ENCODE data around the gene NKAIN4.

The NKAIN4 gene

DNA sequence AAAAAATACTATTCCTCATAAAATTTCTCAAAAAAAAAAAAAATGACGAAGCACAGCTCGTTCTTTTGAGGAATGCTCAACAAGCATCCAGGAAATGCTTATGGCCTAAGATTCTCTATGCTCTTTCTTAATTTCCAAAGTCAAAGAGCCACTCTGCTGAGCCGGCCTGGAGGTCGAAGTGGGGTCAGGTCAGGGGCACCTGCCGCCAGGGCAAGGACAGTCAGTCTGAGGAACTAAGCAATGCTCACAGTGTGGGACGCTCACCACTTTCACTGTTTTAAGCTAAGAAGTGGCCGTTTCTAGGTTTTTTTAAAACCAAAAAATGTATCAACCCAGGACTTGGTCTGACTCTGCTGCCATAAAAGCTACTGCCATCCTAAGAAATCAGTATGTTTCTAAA, 55.7 kb downstream of the NKAIN4 start:
- Histone ChIP-seq H3K27me3 (replicated peaks; ENCODE audit: insufficient read depth, low read length) (no peaks in the 10 kb centered on the region), H3K4me3 (ENCODE audit: low read length) (no peak overlapping the region), H3K27ac (ENCODE audit: low read length) (no peak overlapping the region), H2AFZ (ENCODE audit: low read length) (no peak overlapping the region), H3F3A (ENCODE audit: insufficient read depth, low read length) (no peaks in the 10 kb centered on the region), H3K9me2 (replicated peaks; ENCODE audit: insufficient read depth, low read length) (no peaks in the 10 kb centered on the region), H3K9ac (ENCODE audit: low read length) (no peak overlapping the region), H3K9me3 (replicated peaks; ENCODE audit: insufficient read depth, low read length) (no peaks in the 10 kb centered on the region), H3K4me2 (ENCODE audit: low read depth, low read length) (no peak overlapping the region), H4K20me1 (ENCODE audit: insufficient read depth, low read length) (peaks cover 39% of the 10 kb centered on the region), H3K36me3 (replicated peaks; ENCODE audit: insufficient read depth, low read length) (peaks cover 10% of the 10 kb centered on the region), H3K79me2 (ENCODE audit: low read length) (peaks cover 72% of the 10 kb centered on the region), H3K4me1 (ENCODE audit: low read length) (no peaks in the 10 kb centered on the region)
- no peak for TF ChIP-seq EZH2 (optimal IDR thresholded peaks at IDR 0.05; ENCODE audit: low read depth, low read length)
- no peak for TF ChIP-seq EZH2phosphoT487 (IDR thresholded peaks at IDR 0.05; ENCODE audit: low read length)
- TF ChIP-seq, protein P1, sequence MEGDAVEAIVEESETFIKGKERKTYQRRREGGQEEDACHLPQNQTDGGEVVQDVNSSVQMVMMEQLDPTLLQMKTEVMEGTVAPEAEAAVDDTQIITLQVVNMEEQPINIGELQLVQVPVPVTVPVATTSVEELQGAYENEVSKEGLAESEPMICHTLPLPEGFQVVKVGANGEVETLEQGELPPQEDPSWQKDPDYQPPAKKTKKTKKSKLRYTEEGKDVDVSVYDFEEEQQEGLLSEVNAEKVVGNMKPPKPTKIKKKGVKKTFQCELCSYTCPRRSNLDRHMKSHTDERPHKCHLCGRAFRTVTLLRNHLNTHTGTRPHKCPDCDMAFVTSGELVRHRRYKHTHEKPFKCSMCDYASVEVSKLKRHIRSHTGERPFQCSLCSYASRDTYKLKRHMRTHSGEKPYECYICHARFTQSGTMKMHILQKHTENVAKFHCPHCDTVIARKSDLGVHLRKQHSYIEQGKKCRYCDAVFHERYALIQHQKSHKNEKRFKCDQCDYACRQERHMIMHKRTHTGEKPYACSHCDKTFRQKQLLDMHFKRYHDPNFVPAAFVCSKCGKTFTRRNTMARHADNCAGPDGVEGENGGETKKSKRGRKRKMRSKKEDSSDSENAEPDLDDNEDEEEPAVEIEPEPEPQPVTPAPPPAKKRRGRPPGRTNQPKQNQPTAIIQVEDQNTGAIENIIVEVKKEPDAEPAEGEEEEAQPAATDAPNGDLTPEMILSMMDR (IDR thresholded peaks at IDR 0.05; ENCODE audit: low read length), result no peak
- DNase-seq, result no peak

DNA sequence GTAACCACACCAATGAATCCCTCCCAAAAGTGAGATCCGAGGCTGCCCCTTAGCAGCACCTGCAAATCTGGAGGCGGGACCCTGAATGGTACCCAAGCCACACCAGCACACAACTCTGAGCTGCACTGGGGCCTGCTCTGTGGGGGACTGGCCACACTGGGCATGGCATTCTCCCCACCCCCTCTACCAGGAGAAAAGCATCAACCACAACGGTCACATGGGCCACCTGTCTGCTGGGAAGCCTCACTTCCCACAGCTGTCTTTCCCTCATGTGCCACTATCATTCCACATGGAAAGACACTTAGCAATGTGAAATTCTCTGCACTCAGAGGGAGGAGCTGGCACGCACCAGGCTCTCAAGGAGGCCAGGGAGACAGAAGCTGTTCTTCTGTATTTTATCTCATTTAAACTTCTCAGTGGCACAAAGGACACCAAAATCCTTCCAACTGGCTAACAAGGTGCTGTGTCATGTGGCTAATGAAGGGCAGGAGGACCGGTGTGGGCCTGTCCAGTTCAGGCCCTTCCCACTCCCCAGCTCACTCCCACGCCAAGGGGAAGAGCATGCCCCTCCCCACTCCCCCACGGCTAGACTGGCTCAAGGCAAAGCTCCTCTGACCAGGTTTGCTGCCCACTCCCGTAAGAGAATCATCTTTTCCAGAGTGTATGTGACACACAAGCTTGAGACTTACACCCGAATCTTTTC, 57.3 kb downstream of the NKAIN4 start:
- Histone ChIP-seq H3K4me2 (ENCODE audit: low read depth, low read length) (no peak overlapping the region), H3K79me2 (ENCODE audit: low read length) (peaks cover 55% of the 10 kb centered on the region), H2AFZ (ENCODE audit: low read length) (no peak overlapping the region), H3K27me3 (replicated peaks; ENCODE audit: insufficient read depth, low read length) (no peaks in the 10 kb centered on the region), H3K9me2 (replicated peaks; ENCODE audit: insufficient read depth, low read length) (no peaks in the 10 kb centered on the region), H4K20me1 (ENCODE audit: insufficient read depth, low read length) (peaks cover 38% of the 10 kb centered on the region), H3K4me1 (ENCODE audit: low read length) (no peaks in the 10 kb centered on the region), H3K27ac (ENCODE audit: low read length) (no peak overlapping the region), H3K4me3 (ENCODE audit: low read length) (no peak overlapping the region), H3F3A (ENCODE audit: insufficient read depth, low read length) (no peaks in the 10 kb centered on the region), H3K9ac (ENCODE audit: low read length) (no peak overlapping the region), H3K9me3 (replicated peaks; ENCODE audit: insufficient read depth, low read length) (no peaks in the 10 kb centered on the region), H3K36me3 (replicated peaks; ENCODE audit: insufficient read depth, low read length) (peaks cover 10% of the 10 kb centered on the region; the same call in 1 of the 2 replicates)
- TF ChIP-seq, protein P1 (IDR thresholded peaks at IDR 0.05; ENCODE audit: low read length), result no peak
- TF ChIP-seq EZH2 (optimal IDR thresholded peaks at IDR 0.05; ENCODE audit: low read depth, low read length), result no peak
- TF ChIP-seq EZH2phosphoT487 (IDR thresholded peaks at IDR 0.05; ENCODE audit: low read length), result no peak
- no peak for DNase-seq

DNA sequence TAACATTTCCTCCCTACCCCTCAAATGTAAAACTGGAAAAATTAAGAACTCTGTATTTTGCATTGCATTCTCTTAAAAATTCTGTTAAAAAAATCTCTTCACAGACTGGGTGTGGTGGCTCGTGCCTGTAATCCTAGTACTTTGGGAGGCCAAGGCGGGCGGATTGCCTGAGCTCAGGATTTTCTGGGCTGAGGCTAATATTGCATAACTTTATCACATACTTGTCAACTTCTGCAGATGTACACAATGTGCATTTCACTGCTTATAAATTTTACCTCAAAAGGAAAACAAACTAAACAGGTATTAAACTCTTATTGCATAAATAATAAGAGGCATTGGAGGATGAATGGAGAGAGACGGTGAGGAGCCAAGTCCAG, 59.5 kb downstream of the NKAIN4 start:
- Histone ChIP-seq H3K9me3 (replicated peaks; ENCODE audit: insufficient read depth, low read length) (no peaks in the 10 kb centered on the region), H3K27me3 (replicated peaks; ENCODE audit: insufficient read depth, low read length) (no peaks in the 10 kb centered on the region), H3K4me3 (ENCODE audit: low read length) (no peak overlapping the region), H3K4me2 (ENCODE audit: low read depth, low read length) (no peak overlapping the region), H3K79me2 (ENCODE audit: low read length) (peaks cover 33% of the 10 kb centered on the region), H4K20me1 (ENCODE audit: insufficient read depth, low read length) (peaks cover 28% of the 10 kb centered on the region), H3K9me2 (replicated peaks; ENCODE audit: insufficient read depth, low read length) (no peaks in the 10 kb centered on the region), H3K9ac (ENCODE audit: low read length) (no peak overlapping the region), H3K4me1 (ENCODE audit: low read length) (no peaks in the 10 kb centered on the region), H3F3A (ENCODE audit: insufficient read depth, low read length) (no peaks in the 10 kb centered on the region), H3K27ac (ENCODE audit: low read length) (no peak overlapping the region), H3K36me3 (replicated peaks; ENCODE audit: insufficient read depth, low read length) (peaks cover 5% of the 10 kb centered on the region; the same call in 1 of the 2 replicates), H2AFZ (ENCODE audit: low read length) (no peak overlapping the region)
- no peak for TF ChIP-seq EZH2 (optimal IDR thresholded peaks at IDR 0.05; ENCODE audit: low read depth, low read length)
- no peak for TF ChIP-seq EZH2phosphoT487 (IDR thresholded peaks at IDR 0.05; ENCODE audit: low read length)
- TF ChIP-seq, protein P1 (IDR thresholded peaks at IDR 0.05; ENCODE audit: low read length), result no peak
- DNase-seq, result no peak
